8988T (cell line): ENCODE data around the gene BUD31.

ENCODE experiments used
- DNase-seq: peaks from one replicate; pipeline ENCODE4 v3.0.0; 2011

Gene BUD31

GRCh38 chr7:99438573-99439480 is 30.1 kb downstream of the BUD31 start, which contains the start of the genes CPSF4 and PTCD1:
Gene CPSF4 (plus strand): TSS chr7:99438943. CDS start chr7:99439083, 140 bp downstream.
Gene PTCD1 (minus strand): TSS chr7:99438798. CDS start chr7:99435242, 3,556 bp downstream.
- peak; percentile 94 for DNase-seq

- DNase-seq, result no peak
These were observed 31.4 kb downstream of the BUD31 start for GRCh38 chr7:99440195-99440594.

DNA sequence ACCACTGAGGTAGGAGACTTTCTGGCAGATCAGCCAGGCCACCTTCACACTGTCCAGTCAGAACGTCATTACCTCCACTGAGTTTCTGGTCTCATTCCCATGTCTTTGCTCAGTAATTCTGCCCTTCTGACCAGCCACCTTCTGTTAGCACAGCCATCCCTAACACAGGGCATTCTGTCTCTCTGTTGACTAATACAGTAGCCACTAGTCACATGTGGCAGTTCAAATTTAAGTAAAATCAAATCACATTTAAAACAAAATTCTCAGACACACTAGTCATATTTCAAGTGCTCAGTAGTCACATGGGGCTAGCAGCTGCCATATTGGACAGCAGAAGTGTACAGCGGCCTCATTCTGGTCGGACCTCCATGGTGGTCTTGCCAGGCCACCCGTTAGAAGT is 37.3 kb downstream of the BUD31 start:
- no peak for DNase-seq

DNA sequence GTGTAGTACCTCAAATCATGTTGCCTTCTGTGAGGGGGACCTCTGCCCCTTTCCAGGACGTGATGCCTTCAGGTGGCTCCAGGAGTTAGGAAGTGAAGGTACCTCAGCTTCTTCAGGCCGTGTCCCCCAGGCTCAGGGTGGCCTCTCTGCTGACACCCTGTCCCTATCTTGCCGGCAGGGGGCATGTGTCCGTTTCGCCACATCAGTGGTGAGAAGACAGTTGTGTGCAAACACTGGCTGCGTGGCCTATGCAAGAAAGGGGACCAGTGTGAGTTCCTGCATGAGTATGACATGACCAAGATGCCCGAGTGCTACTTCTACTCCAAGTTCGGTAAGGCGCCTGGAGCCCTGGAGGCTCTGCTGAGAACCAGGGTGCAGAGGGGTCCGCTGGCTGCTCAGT is 39.2 kb downstream of the BUD31 start:
- peak; percentile 61 for DNase-seq

DNA sequence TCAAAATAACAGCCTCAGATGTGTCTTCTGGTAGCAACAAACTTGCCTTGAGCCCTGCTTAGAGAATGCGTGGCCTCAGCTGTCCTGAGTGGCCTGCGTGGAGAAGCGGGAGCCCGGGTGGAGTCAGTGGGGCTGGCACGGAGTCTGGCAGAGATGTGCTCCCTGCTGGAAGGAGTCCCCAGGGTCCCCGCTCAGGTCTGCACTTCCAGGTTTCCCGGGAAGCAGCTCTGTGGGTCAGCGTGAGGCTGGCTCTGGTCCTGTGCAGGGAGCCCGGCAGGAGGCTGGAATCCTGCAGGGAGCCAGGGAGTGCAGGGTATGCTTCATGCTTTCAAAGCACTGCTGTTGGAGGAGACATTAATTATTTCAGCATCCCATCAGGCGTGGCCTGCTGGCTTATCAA is 40.1 kb downstream of the BUD31 start:
- DNase-seq, result no peak

- no peak for DNase-seq
These were observed 40.6 kb downstream of the BUD31 start for GRCh38 chr7:99449326-99449725.

GRCh38 chr7:99451936-99452335 is 43.2 kb downstream of the BUD31 start:
- DNase-seq, result no peak

DNA sequence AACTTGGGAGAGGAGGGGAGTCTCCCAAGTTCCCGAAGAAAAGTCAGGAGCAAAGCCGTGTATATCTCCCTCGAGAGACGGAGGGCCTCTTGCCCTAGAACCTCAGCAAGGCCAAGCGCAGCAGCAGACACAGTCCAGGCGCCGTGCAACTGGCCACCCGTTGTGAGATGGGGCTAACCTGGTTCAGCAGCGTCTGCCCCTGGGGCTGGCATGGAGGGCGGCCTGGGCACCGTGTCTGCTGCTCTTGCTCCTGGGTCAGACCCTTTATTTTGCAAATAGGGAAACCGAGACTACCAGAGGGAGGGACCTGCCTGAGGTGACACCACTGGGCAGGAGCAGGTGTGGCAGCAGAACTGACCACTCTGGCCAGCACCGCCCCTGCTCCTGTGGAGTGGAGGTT is 43.8 kb downstream of the BUD31 start:
- DNase-seq, result no peak

- no peak for DNase-seq
These were observed 44.3 kb downstream of the BUD31 start for GRCh38 chr7:99453105-99453504.

GRCh38 chr7:99455874-99456273 is 47.1 kb downstream of the BUD31 start:
- DNase-seq, result no peak

DNA sequence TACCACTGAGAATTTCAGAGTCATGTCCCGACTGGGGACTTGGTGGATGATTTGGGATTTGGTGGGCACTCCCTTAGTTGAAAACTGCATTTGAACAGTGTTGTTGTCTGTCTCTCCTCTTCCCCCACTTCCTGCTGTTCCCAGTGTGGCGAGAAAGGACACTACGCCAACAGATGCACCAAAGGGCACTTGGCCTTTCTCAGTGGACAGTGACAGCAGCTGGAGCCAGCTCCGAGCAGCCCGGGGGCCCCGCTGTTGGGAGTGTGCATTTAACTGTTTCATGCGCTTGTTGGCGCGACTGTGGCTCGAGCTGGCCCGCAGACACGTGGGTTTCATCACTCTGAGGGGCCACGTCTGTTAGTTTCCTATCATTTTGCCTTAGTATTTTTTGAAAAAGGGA is 47.5 kb downstream of the BUD31 start:
- DNase-seq, result no peak

DNA sequence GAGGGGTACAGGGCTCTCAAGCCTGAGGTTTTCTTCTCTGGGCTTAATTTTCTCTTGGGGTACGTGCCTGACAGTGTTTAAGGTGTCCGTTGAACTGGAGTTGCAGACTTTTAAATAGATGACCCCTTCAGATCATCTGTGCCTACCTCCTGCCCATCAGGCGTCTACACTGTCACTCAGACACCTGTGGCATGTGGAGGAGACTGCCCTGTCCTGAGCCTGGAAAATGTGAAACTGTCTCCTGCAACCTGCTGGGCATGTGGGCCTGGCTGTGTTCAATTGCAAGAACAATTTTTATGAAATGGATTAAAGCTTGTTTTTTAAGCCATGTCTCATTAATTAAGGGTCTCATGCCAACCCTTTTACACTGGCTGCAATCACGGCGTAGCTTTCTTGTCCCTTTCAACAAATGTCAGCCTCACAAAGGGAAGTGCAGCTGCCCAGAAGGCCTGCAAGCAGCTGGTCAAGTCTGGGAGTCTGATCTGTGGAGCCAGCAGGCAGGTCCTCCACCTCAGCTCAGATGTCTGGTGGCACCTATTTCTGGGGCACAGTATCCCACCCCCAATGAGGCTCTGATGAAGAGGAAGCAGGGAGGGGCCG is 48.4 kb downstream of the BUD31 start:
- no peak for DNase-seq

DNA sequence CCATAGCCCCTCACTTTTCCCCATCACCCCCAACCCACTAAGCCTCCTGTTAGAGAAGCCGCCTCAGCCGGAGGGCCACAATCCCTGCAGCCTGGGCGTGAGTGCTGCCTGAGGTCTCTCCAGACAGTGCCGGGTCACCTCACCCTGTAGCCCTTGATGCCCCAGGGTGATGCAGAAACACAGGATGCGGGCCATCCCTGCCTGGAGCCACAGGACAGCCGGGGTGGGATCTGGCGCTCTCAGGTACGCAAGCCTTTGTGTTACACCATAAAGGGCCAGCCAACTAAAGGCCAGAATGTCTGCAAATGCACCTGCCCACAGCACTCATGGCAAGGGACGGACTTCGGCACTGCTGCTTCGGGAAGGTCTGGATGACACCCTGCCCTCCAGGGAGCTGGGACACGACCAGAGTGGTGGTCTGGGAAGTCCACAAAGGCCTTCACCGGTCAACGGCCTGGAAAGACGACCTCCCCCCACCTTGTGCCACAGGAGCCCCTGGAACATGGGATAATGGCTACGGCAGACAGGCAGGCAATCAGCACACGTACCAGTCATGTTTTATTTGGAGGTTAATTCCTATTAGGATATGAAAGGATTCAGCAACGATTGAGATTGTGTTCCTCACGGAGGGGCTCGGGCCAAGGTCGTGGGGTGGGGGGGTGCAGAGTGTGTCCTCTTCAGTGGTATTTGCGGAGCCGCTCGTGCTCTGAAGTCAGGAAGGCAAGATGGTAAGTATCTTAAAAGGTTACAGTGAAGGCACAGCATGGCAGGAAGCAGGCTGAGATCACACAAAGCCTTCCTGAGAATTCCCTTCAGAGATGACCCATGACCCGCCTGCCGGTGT is 49.1 kb downstream of the BUD31 start:
- no peak for DNase-seq

- DNase-seq, result no peak
These were observed 50.3 kb downstream of the BUD31 start for GRCh38 chr7:99459087-99459486.

DNA sequence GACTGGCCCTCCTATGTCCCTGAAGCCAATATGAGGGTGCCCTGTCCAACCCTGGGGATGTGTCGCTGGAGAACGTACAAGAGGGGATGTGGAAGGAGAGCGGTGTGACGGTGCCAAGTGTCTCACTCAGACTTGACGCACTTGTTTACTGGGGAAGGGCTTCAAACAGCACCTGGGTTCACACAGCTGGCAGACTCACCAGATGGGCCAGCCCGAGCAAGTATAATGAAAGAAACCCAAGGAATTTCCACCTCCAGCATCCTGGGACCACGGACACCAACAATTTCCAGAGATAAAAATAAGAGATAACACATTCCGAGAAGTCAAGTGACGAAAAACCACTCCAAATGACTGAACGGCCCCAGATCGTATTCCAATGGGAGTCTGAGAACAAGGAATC is 51.9 kb downstream of the BUD31 start:
- DNase-seq, result no peak

- DNase-seq, result no peak
These were observed 52.5 kb downstream of the BUD31 start for GRCh38 chr7:99461221-99461620.

- DNase-seq, result no peak
These were observed 56.6 kb downstream of the BUD31 start for GRCh38 chr7:99465421-99465768.

DNA sequence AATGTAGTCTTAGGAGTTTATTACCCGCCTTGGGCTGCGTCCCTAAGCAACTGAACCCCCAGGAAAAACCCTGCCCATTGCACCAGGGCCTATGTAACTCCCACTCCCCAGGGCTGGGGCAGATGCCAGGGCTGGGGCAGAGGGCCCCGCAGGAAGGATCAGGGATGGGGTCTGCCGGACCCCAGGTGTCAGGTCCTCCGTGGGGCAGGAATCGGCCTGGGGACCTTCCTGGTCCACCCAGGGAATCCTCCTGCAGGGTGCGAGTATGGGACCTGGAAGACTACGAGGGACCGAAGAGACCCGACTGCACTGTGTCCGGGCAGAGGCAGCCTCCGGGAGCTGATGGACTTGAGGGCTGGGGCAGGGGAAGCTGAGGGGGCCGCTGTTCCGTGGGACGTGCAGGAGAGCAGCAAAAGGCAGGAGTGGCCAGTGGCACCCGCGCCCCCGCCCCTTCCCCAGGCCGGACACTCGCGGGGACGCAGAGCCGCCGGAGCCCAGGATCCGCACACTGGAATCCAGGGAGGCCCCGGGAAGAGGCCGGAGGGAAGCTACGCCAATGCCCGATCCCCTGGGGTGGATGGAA is 59.7 kb downstream of the BUD31 start:
- DNase-seq, result no peak
